Cardiac fibroblast (primary cell): Measurements from ENCODE around the gene TLE7.

Experiments used
- DNase-seq, 2 donors: peaks; one replicate each; pipeline versions ENCODE4 v3.0.0 to v3.0.0-alpha.2; 2010; ENCODE audit warnings: low read depth in 2 of 2
- H3K4me3 ChIP-seq, 2 donors: replicated peaks in 1 of 2; 1 replicate in 1 of 2; 2 replicates in 1 of 2; pipeline ENCODE4 v1.5.1; 2011; ENCODE audit warnings: low read depth in 2 of 2, low read length in 2 of 2, mild to moderate bottlenecking in 2 of 2, moderate library complexity in 1 of 2
- TF ChIP-seq, protein P1 (sequence below): IDR thresholded peaks from one replicate; pipeline ENCODE4 v1.5.1; 2011; ENCODE audit warnings: low read depth, mild to moderate bottlenecking, low read length, inconsistent platforms

Gene TLE7

GRCh38 chr16:71439523-71439922, 2.3 kb downstream of the TLE7 start:
- DNase-seq = peak in 1 of 2 donors; percentile 26
- TF ChIP-seq, protein P1, sequence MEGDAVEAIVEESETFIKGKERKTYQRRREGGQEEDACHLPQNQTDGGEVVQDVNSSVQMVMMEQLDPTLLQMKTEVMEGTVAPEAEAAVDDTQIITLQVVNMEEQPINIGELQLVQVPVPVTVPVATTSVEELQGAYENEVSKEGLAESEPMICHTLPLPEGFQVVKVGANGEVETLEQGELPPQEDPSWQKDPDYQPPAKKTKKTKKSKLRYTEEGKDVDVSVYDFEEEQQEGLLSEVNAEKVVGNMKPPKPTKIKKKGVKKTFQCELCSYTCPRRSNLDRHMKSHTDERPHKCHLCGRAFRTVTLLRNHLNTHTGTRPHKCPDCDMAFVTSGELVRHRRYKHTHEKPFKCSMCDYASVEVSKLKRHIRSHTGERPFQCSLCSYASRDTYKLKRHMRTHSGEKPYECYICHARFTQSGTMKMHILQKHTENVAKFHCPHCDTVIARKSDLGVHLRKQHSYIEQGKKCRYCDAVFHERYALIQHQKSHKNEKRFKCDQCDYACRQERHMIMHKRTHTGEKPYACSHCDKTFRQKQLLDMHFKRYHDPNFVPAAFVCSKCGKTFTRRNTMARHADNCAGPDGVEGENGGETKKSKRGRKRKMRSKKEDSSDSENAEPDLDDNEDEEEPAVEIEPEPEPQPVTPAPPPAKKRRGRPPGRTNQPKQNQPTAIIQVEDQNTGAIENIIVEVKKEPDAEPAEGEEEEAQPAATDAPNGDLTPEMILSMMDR = no peak
- no peak overlapping the region for H3K4me3 ChIP-seq

- no peak for DNase-seq
- TF ChIP-seq, protein P1 = no peak
- no peak overlapping the region for H3K4me3 ChIP-seq
Measured at GRCh38 chr16:71436473-71436872, 5.4 kb downstream of the TLE7 start.

GRCh38 chr16:71432906-71433305, 8.9 kb downstream of the TLE7 start:
- DNase-seq = no peak
- H3K4me3 ChIP-seq = no peak overlapping the region
- TF ChIP-seq, protein P1 = no peak

DNA sequence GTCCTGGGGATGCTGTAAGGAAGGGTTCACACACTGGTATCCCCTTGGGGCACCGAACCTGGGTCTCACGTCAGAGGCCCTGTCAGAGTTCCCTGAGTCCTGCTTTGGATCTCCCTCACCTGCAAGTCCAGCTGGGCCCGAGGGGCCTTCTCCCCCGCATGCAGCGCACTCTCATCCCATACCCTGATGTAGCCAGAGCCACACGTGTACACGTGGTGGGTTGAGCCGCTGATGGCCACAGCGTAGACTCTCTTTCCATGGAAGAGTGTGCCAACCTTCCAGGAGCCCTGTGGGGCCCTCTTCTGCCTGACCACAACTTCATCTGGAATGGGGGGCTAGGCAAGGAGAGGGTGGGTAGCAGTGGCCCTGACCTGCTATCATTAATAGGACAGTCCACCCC, 9.9 kb downstream of the TLE7 start:
- no peak for DNase-seq
- TF ChIP-seq, protein P1 = no peak
- H3K4me3 ChIP-seq = no peak overlapping the region

DNA sequence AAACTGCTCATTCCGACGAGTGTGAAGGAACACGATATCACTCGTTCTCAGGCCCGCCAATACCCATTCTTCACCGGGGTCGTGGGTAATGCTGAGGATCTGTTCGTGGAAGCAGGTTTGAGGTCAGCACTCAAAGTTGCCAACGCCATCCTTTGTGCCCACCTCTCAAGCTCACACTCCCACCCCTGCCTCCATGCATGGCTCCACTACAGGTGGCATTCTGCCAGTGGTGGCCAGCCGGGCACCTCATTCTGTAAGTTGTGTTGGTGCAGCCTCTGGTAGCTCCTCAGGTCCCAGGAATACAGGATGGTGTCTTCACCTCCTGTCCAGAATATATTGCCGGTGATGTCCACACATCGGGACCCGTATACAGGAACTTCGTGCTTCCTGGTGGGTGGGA, 10.7 kb downstream of the TLE7 start:
- TF ChIP-seq, protein P1 = no peak
- DNase-seq = no peak
- H3K4me3 ChIP-seq = no peak overlapping the region

GRCh38 chr16:71430744-71431143, 11.1 kb downstream of the TLE7 start:
- no peak overlapping the region for H3K4me3 ChIP-seq
- TF ChIP-seq, protein P1 = no peak
- DNase-seq = no peak

DNA sequence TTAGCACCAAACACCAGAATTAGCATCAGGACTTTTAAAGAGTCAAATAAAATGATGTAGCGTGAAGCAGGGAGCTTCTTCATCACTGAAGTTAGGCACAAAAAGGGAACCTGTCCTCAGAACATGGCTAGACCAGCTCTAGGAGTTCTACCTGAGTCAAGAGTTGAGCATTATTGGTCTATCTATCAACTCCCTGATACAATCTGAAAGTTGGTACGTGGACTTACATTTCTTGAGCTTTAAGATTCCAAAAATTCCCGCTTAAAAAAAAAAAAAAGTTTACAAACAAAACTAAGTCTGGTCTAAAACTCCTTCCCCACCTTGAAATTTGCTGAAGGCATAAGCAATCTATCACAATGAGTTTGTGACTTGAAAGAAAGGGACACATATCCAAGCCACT, 12.3 kb downstream of the TLE7 start:
- TF ChIP-seq, protein P1 = no peak
- no peak for DNase-seq
- no peak overlapping the region for H3K4me3 ChIP-seq
